HEK293 (cell line): ENCODE results near the gene PPY.

Experiments used
- CTCF ChIA-PET: fragments of 350-600 bp; formaldehyde crosslinking; extraction: SDS; loops from one replicate; lab custom pipeline; 2021; ENCODE audit warnings: antibody characterized with exemption; lab: Yijun Ruan, JAX
- POLR2A ChIA-PET: fragments of 300-600 bp; formaldehyde crosslinking; extraction: SDS; loops from one replicate; lab custom pipeline; 2020; ENCODE audit warnings: antibody characterized with exemption, inconsistent platforms; lab: Yijun Ruan, JAX
- H3K27ac ChIP-seq: fragments of 200-500 bp; sonication (Bioruptor generic); 2 replicates; pipeline ENCODE4 v1.5.1; 2014; ENCODE audit warnings: low read depth, low read length, control low read depth, inconsistent platforms; ENCODE audit errors: extremely low read depth
- H3K36me3 ChIP-seq, 2 experiments: fragments of 200-500 bp in 1 of 2; sonication (Bioruptor generic) in 1 of 2; 1 replicate in 1 of 2; 2 replicates in 1 of 2; pipeline ENCODE4 v1.5.1; 2014 to 2017; ENCODE audit warnings: inconsistent platforms in 2 of 2, low read length in 2 of 2; ENCODE audit not compliant: control insufficient read depth in 2 of 2, insufficient read depth in 1 of 2
- H3K4me1 ChIP-seq: fragments of 200-500 bp; sonication (Bioruptor generic); 2 replicates; pipeline ENCODE4 v1.5.1; 2014; ENCODE audit warnings: mild to moderate bottlenecking, low read length, inconsistent platforms; ENCODE audit not compliant: control insufficient read depth, insufficient read depth
- H3K4me3 ChIP-seq: 2 replicates; pipeline ENCODE4 v1.5.1; 2011; ENCODE audit warnings: low read depth, mild to moderate bottlenecking, control low read depth, low read length, moderate library complexity
- H3K9me3 ChIP-seq: fragments of 200-500 bp; sonication (Bioruptor generic); 2 replicates; pipeline ENCODE4 v1.5.1; 2014; ENCODE audit warnings: low read depth, low read length, inconsistent platforms; ENCODE audit not compliant: control insufficient read depth, insufficient read depth
- BCL11A ChIP-seq: fragments of 450-650 bp; formaldehyde crosslinking; IDR thresholded peaks from 2 replicates; pipeline ENCODE4 v1.5.1; 2016; ENCODE audit warnings: low read depth, missing biosample characterization, missing genetic modification characterization
- BCL11B ChIP-seq: fragments of 450-650 bp; formaldehyde crosslinking; IDR thresholded peaks from 2 replicates; pipeline ENCODE4 v1.5.1; 2016; ENCODE audit warnings: low read depth, missing biosample characterization, missing genetic modification characterization
- GLI2 ChIP-seq: fragments of 450-650 bp; formaldehyde crosslinking; IDR thresholded peaks from 2 replicates; pipeline ENCODE4; 2017; ENCODE audit warnings: missing biosample characterization, missing genetic modification characterization, low read depth, borderline replicate concordance
- KLF1 ChIP-seq: fragments of 450-650 bp; formaldehyde crosslinking; IDR thresholded peaks from 2 replicates; pipeline ENCODE4 v1.5.1; 2016; ENCODE audit warnings: missing biosample characterization, missing genetic modification characterization
- YY2 ChIP-seq: fragments of 450-650 bp; formaldehyde crosslinking; IDR thresholded peaks from 2 replicates; pipeline ENCODE4 v1.5.1; 2016; ENCODE audit warnings: missing biosample characterization, missing genetic modification characterization
- ZNF146 ChIP-seq: fragments of 450-650 bp; formaldehyde crosslinking; IDR thresholded peaks from 2 replicates; pipeline ENCODE4 v1.5.1; 2016; ENCODE audit warnings: missing biosample characterization, missing genetic modification characterization
- ZNF19 ChIP-seq: fragments of 450-650 bp; formaldehyde crosslinking; IDR thresholded peaks from 2 replicates; pipeline ENCODE4; 2016; ENCODE audit warnings: missing biosample characterization, missing genetic modification characterization, low read depth
- ZNF341 ChIP-seq: fragments of 450-650 bp; formaldehyde crosslinking; IDR thresholded peaks from 2 replicates; pipeline ENCODE4; 2016; ENCODE audit warnings: low read depth, missing biosample characterization, missing genetic modification characterization
- ZNF433 ChIP-seq: fragments of 450-650 bp; formaldehyde crosslinking; IDR thresholded peaks from 2 replicates; pipeline ENCODE4 v1.5.1; 2016; ENCODE audit warnings: missing biosample characterization, missing genetic modification characterization, low read depth
- ZNF571 ChIP-seq: fragments of 450-650 bp; formaldehyde crosslinking; IDR thresholded peaks from 2 replicates; pipeline ENCODE4 v1.5.0; 2017; ENCODE audit warnings: missing biosample characterization, missing genetic modification characterization
- ZNF692 ChIP-seq: fragments of 450-650 bp; formaldehyde crosslinking; IDR thresholded peaks from 2 replicates; pipeline ENCODE4 v1.5.1; 2016; ENCODE audit warnings: missing biosample characterization, missing genetic modification characterization
- TF ChIP-seq, protein P1 (sequence below): fragments of 450-650 bp; formaldehyde crosslinking; IDR thresholded peaks from 2 replicates; pipeline ENCODE4 v1.5.1; 2016; ENCODE audit warnings: missing biosample characterization, missing genetic modification characterization

The PPY gene

DNA sequence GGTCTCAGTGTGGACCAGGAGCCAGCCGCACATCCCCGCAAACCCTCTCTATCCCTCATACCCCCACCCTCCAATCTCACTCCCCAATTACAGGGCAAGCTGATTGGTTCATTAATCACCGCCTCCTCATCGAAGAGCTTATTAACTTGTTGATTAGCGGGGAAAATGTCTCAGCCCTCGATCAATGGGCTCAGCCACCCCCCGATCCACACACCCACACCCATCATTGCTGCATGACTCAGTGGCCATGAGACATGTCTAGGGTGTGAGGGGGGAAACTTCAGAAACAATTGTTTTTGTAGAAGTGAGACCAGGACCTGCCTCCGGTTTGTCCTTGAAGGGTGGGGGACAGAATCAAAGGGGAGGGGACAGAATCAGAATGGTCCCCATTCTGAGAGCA is 13.9 kb upstream of the PPY start (continued):
- TF ChIP-seq ZNF692 (tag by site-specific recombination), result no peak
- no peak for TF ChIP-seq ZNF433 (tag by site-specific recombination)
- TF ChIP-seq KLF1 (tag by site-specific recombination), result no peak
- TF ChIP-seq ZNF341, result no peak

- no peak within 1 kb of the TSS for H3K4me3 ChIP-seq
- peaks cover 4% of the 10 kb centered on the region for H3K4me1 ChIP-seq
- H3K36me3 ChIP-seq, result no peaks in the 10 kb centered on the region
- TF ChIP-seq ZNF19 (tag by site-specific recombination) (no peak), ZNF146 (tag by site-specific recombination) (no peak)
- POLR2A ChIA-PET, result no interaction called here
- no peaks in the 10 kb centered on the region for H3K9me3 ChIP-seq
- H3K27ac ChIP-seq, result no peak within 1 kb of the TSS
- CTCF ChIA-PET, result interaction anchor here (1.0 to 6.9 kb wide), 2 partner anchors 10 to 44 kb away, joined by 3 to 56 read pairs; no protein-coding TSS in a partner anchor
Measured at GRCh38 chr17:43953746-43954145, 11.5 kb upstream of the PPY start, which contains the start of gene PYY. Gene PYY (minus strand): TSS chr17:43953940. CDS start chr17:43953483, 457 bp downstream.

DNA sequence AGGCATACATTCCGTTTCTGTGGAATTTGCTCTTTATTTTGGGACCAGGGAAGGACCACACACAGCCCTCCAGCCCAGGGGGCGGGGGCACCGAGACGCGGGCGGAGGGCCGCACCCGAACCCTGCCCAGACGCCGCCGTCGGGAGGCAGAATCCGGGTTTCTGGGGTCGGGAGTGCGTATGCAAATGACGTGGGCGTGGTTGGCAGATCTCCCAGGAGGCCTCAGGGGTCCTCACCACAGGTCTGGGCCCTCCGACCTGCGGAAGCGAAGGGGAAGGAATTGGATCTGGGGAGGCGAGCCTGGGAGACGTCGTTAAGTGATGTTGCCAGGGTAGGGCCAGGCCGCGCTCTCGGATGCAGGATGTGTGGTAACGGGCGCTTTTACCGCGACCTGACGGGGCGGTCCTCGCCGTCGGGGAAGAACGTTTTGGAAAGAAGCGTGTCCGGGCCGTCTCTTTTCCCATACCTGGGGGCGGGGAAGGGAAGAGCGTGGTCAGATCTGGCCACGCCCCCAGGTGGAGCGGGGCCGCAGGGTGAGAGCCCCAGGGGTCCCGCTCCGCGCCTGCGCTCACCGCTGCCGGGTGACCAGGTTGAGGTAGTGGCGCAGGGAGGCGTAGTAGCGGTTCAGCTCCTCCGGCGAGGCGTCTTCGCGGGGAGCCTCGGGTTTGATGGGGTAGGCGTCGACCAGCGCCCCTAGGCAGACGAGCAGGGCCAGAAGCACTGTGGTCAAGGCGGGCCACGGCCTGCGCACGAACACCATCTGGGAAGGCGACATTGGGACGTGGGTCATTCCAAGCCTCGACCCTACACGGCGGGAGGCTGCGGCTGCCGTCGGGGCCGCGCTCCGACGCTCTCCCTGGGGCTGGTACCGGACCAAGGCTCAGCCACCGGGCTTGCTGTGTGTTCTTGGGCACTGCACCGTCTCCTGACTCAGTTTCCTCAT is 10.7 kb upstream of the PPY start:
- no peak for TF ChIP-seq ZNF571 (tag by site-specific recombination)
- TF ChIP-seq GLI2 (tag by site-specific recombination), result no peak
- TF ChIP-seq BCL11B (tag by site-specific recombination), result 0 out of 2 replicates have a peak, but pooled peaks have one; percentile 48
- TF ChIP-seq, protein P1, sequence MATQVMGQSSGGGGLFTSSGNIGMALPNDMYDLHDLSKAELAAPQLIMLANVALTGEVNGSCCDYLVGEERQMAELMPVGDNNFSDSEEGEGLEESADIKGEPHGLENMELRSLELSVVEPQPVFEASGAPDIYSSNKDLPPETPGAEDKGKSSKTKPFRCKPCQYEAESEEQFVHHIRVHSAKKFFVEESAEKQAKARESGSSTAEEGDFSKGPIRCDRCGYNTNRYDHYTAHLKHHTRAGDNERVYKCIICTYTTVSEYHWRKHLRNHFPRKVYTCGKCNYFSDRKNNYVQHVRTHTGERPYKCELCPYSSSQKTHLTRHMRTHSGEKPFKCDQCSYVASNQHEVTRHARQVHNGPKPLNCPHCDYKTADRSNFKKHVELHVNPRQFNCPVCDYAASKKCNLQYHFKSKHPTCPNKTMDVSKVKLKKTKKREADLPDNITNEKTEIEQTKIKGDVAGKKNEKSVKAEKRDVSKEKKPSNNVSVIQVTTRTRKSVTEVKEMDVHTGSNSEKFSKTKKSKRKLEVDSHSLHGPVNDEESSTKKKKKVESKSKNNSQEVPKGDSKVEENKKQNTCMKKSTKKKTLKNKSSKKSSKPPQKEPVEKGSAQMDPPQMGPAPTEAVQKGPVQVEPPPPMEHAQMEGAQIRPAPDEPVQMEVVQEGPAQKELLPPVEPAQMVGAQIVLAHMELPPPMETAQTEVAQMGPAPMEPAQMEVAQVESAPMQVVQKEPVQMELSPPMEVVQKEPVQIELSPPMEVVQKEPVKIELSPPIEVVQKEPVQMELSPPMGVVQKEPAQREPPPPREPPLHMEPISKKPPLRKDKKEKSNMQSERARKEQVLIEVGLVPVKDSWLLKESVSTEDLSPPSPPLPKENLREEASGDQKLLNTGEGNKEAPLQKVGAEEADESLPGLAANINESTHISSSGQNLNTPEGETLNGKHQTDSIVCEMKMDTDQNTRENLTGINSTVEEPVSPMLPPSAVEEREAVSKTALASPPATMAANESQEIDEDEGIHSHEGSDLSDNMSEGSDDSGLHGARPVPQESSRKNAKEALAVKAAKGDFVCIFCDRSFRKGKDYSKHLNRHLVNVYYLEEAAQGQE (tag by site-specific recombination), result peak; percentile 8; the same call in 1 of the 2 replicates
- 0 out of 2 replicates have a peak, but pooled peaks have one; percentile 28 for TF ChIP-seq BCL11A (tag by site-specific recombination)
- peak; percentile 82 for TF ChIP-seq KLF1 (tag by site-specific recombination)
- no peaks in the 10 kb centered on the region for H3K9me3 ChIP-seq
- POLR2A ChIA-PET, result no interaction called here
- no peak overlapping the region for H3K27ac ChIP-seq
- CTCF ChIA-PET, result interaction anchor here (6.9 kb wide), 1 partner anchor 9 kb away, joined by 56 read pairs; no protein-coding TSS in a partner anchor
- H3K4me1 ChIP-seq, result no peaks in the 10 kb centered on the region; the same call in 1 of the 2 replicates
- no peak overlapping the region for H3K4me3 ChIP-seq
- no peaks in the 10 kb centered on the region for H3K36me3 ChIP-seq

- H3K36me3 ChIP-seq, result no peaks in the 10 kb centered on the region
- ChIA-PET POLR2A (interaction anchor here (0.5 kb wide), 1 partner anchor 411 kb away, joined by 4 read pairs; the partner anchor contains the start of gene FAM171A2), CTCF (interaction anchor here (0.9 to 2.2 kb wide), 2 partner anchors 9 to 12 kb away, joined by 3 to 7 read pairs; no protein-coding TSS in a partner anchor)
- TF ChIP-seq, protein P1 (tag by site-specific recombination), result peak; percentile 96
- TF ChIP-seq YY2 (tag by site-specific recombination), result no peak
- H3K9me3 ChIP-seq, result no peaks in the 10 kb centered on the region
- H3K4me1 ChIP-seq, result no peaks in the 10 kb centered on the region
- H3K4me3 ChIP-seq, result no peak overlapping the region
- H3K27ac ChIP-seq, result no peak overlapping the region
Measured at GRCh38 chr17:43952351-43952723, 10.1 kb upstream of the PPY start.
